ENCODE data around the gene OLA1. TPM values are rescaled to one million over a fixed set of nuclear protein-coding genes. Genes with fewer than 3 reads are reported as not detected.

The OLA1 gene
- total RNA-seq, 1 experiment from 2014 or later: 263 TPM

GRCh38 chr2:174205562-174205961 lies 42.8 kb downstream of the OLA1 start:
- H3K9me2 ChIP-seq (ENCODE audit: insufficient read depth): no peaks in the 10 kb centered on the region
- no peaks in the 10 kb centered on the region for H3K9me3 ChIP-seq (ENCODE audit: insufficient read depth, low read depth)
- TF ChIP-seq EZH2 (IDR thresholded peaks at IDR 0.05; ENCODE audit: low read depth): no peak
- TF ChIP-seq CTCF (conservative IDR thresholded peaks at IDR 0.05): no peak
- H3K4me1 ChIP-seq (replicated peaks; ENCODE audit: insufficient read depth): no peaks in the 10 kb centered on the region
- POLR2A ChIA-PET (ENCODE audit: unreplicated experiment): no interaction called here
- H3F3A ChIP-seq (ENCODE audit: insufficient read depth, low read depth): peaks cover 4% of the 10 kb centered on the region
- CTCF ChIA-PET: no interaction called here
- DNase-seq: no peak
- H3K27me3 ChIP-seq (ENCODE audit: insufficient read depth, low read depth): no peaks in the 10 kb centered on the region
- H3K4me2 ChIP-seq: no peak overlapping the region
- H3K4me3 ChIP-seq: no peak overlapping the region
- BruUV-seq (replicated peaks): no TSS peak
- peaks cover 85% of the 10 kb centered on the region for H3K79me2 ChIP-seq (ENCODE audit: low read depth)
- no peak overlapping the region for H3K27ac ChIP-seq
- H3K36me3 ChIP-seq (ENCODE audit: low read depth): 0 out of 2 replicates have a peak, but pooled peaks cover 4% of the 10 kb centered on the region
- H2AFZ ChIP-seq: no peak overlapping the region
- intact Hi-C loops (cut with micrococcal nuclease; ENCODE audit: unreplicated experiment): no loop called here
- peaks cover 14% of the 10 kb centered on the region for H4K20me1 ChIP-seq (ENCODE audit: insufficient read depth)

GRCh38 chr2:174202188-174202587 lies 46.1 kb downstream of the OLA1 start:
- Histone ChIP-seq H3K27ac (no peak overlapping the region), H3F3A (ENCODE audit: insufficient read depth, low read depth) (peaks cover 4% of the 10 kb centered on the region; the same call in 1 of the 2 replicates), H3K9me2 (ENCODE audit: insufficient read depth) (no peaks in the 10 kb centered on the region), H3K27me3 (ENCODE audit: insufficient read depth, low read depth) (no peaks in the 10 kb centered on the region), H3K36me3 (ENCODE audit: low read depth) (no peaks in the 10 kb centered on the region), H3K9me3 (ENCODE audit: insufficient read depth, low read depth) (no peaks in the 10 kb centered on the region), H3K4me1 (replicated peaks; ENCODE audit: insufficient read depth) (no peaks in the 10 kb centered on the region), H3K4me2 (no peak overlapping the region), H3K79me2 (ENCODE audit: low read depth) (peaks cover 87% of the 10 kb centered on the region), H3K4me3 (no peak overlapping the region), H2AFZ (no peak overlapping the region), H4K20me1 (ENCODE audit: insufficient read depth) (peaks cover 17% of the 10 kb centered on the region)
- BruUV-seq (replicated peaks): no TSS peak
- POLR2A ChIA-PET (ENCODE audit: unreplicated experiment): no interaction called here
- DNase-seq: no peak
- no peak for TF ChIP-seq CTCF (conservative IDR thresholded peaks at IDR 0.05)
- no peak for TF ChIP-seq EZH2 (IDR thresholded peaks at IDR 0.05; ENCODE audit: low read depth)
- CTCF ChIA-PET: no interaction called here
- intact Hi-C loops (cut with micrococcal nuclease; ENCODE audit: unreplicated experiment): no loop called here

GRCh38 chr2:174198846-174199564 lies 49.3 kb downstream of the OLA1 start:
- intact Hi-C loops (cut with micrococcal nuclease; ENCODE audit: unreplicated experiment): no loop called here

More at GRCh38 chr2:174198846-174199564, 49.3 kb downstream of the OLA1 start:
- CTCF ChIA-PET: no interaction called here
- Histone ChIP-seq H3K4me2 (no peak overlapping the region), H3K4me3 (no peak overlapping the region), H3K27me3 (ENCODE audit: insufficient read depth, low read depth) (no peaks in the 10 kb centered on the region), H3K79me2 (ENCODE audit: low read depth) (peaks cover 89% of the 10 kb centered on the region), H4K20me1 (ENCODE audit: insufficient read depth) (peaks cover 15% of the 10 kb centered on the region), H3K27ac (no peak overlapping the region), H3K9me3 (ENCODE audit: insufficient read depth, low read depth) (no peaks in the 10 kb centered on the region), H3K9me2 (ENCODE audit: insufficient read depth) (no peaks in the 10 kb centered on the region), H3K36me3 (ENCODE audit: low read depth) (peaks cover 9% of the 10 kb centered on the region; the same call in 1 of the 2 replicates), H3F3A (ENCODE audit: insufficient read depth, low read depth) (peaks cover 9% of the 10 kb centered on the region; the same call in 1 of the 2 replicates), H2AFZ (no peak overlapping the region), H3K4me1 (replicated peaks; ENCODE audit: insufficient read depth) (no peaks in the 10 kb centered on the region)
- TF ChIP-seq CTCF (conservative IDR thresholded peaks at IDR 0.05) (no peak), EZH2 (IDR thresholded peaks at IDR 0.05; ENCODE audit: low read depth) (no peak)
- POLR2A ChIA-PET (ENCODE audit: unreplicated experiment): interaction anchor here (0.7 kb wide), 1 partner anchor 20 kb away, joined by 7 read pairs; no protein-coding TSS in a partner anchor
- BruUV-seq (replicated peaks): no TSS peak
- DNase-seq: no peak

Measured in PC-9 (cell line).